ENCODE data around the gene WDR26. TPM values are rescaled to one million over a fixed set of nuclear protein-coding genes. Genes with fewer than 3 reads are reported as not detected.
A peak's percentile ranks its signal among the peaks of the same experiment; 100 is the strongest.

Gene WDR26
- total and polyA plus RNA-seq, 9 of the 15 experiments (the other 6 are each of a cell fraction or from before 2014, with no cell fraction given): 11.5 to 66.0 (median 39.8) TPM

- TF ChIP-seq IRF9 (tag; IDR thresholded peaks at IDR 0.05) (no peak), FOXK1 (CRISPR knock-in tag; IDR thresholded peaks at IDR 0.05; ENCODE audit: borderline replicate concordance) (peak; percentile 11; the same call in 1 of the 2 replicates), E2F4 (CRISPR knock-in tag; IDR thresholded peaks at IDR 0.05; ENCODE audit: low read depth) (no peak), KAT7 (CRISPR knock-in tag; IDR thresholded peaks at IDR 0.05; ENCODE audit: borderline replicate concordance) (peak; percentile 74; the same call in 1 of the 2 replicates), CEBPG (CRISPR knock-in tag; IDR thresholded peaks at IDR 0.05) (no peak), CEBPG (tag; conservative IDR thresholded peaks at IDR 0.05 in 1 of 2, IDR thresholded peaks at IDR 0.05 in 1 of 2) (no peak), CBFA2T2 (conservative IDR thresholded peaks at IDR 0.05) (no peak), JUN (IDR thresholded peaks at IDR 0.05; ENCODE audit: borderline replicate concordance, low read depth, low read length) (no peak), JUN (CRISPR knock-in tag; IDR thresholded peaks at IDR 0.05; ENCODE audit: borderline replicate concordance) (no peak), KLF1 (tag; IDR thresholded peaks at IDR 0.05) (no peak), POLR2G (IDR thresholded peaks at IDR 0.05; ENCODE audit: low read depth, low read length) (no peak), ZBTB43 (CRISPR knock-in tag; IDR thresholded peaks at IDR 0.05) (no peak), CREB5 (CRISPR knock-in tag; IDR thresholded peaks at IDR 0.05) (no peak), ZBTB8A (IDR thresholded peaks at IDR 0.05; ENCODE audit: partially characterized antibody) (no peak), GTF3C2 (IDR thresholded peaks at IDR 0.05; ENCODE audit: borderline replicate concordance, extremely low read depth, insufficient read length) (no peak), FOXA1 (IDR thresholded peaks at IDR 0.05; ENCODE audit: borderline replicate concordance) (no peak), FOXP1 (CRISPR knock-in tag; IDR thresholded peaks at IDR 0.05) (no peak), ZNF76 (CRISPR knock-in tag; IDR thresholded peaks at IDR 0.05; ENCODE audit: borderline replicate concordance) (no peak), HDAC2 (IDR thresholded peaks at IDR 0.05) (no peak)
Measured at GRCh38 chr1:224435318-224435763, 744 bp upstream of the WDR26 start (continued).

Data from K562 (cell line).